SH-SY5Y (cell line): ENCODE results near the gene ATP8A1.

Experiments used
- GATA2 ChIP-seq: IDR thresholded peaks from 2 replicates; pipeline ENCODE4 v1.6.1; 2011; ENCODE audit warnings: mild to moderate bottlenecking, low read depth, low read length
- GATA3 ChIP-seq: IDR thresholded peaks from 2 replicates; pipeline ENCODE4 v1.6.1; 2011; ENCODE audit warnings: low read depth, mild to moderate bottlenecking, low read length, moderate library complexity

GRCh38 chr4:42362591-42362990, 294.3 kb downstream of the ATP8A1 start:
- TF ChIP-seq GATA2 = no peak
- no peak for TF ChIP-seq GATA3
